CD4-positive, alpha-beta T cell (primary cell): ENCODE data around the gene CBR4. TPM values are rescaled to one million over a fixed set of nuclear protein-coding genes. Genes with fewer than 3 reads are reported as not detected.
A peak's percentile ranks its signal among the peaks of the same experiment; 100 is the strongest.

Experiments used
- ATAC-seq: fragments of 200-7000 bp; cut with Tn5 transposase; one replicate; pipeline ENCODE4 v1.10.0; 2022; ENCODE audit warnings: mild to moderate bottlenecking; ENCODE audit not compliant: poor library complexity
- CTCF ChIA-PET: fragments of 350-600 bp; sonication (Branson Sonifier 250); formaldehyde crosslinking; loops from one replicate; lab custom pipeline; 2021; ENCODE audit warnings: antibody characterized with exemption, inconsistent platforms; lab: Charles Lee
- POLR2A ChIA-PET: fragments of 350-600 bp; sonication (Branson Sonifier 250); formaldehyde crosslinking; loops from one replicate; lab custom pipeline; 2021; ENCODE audit warnings: antibody characterized with exemption, inconsistent platforms; lab: Charles Lee
- DNase-seq, 14 experiments: peaks; one replicate each; pipeline ENCODE4 v3.0.0-alpha.2; 2013 to 2020; ENCODE audit warnings: mixed read lengths in 2 of 14
- H3K27ac ChIP-seq, 2 donors: one replicate each; pipeline versions ENCODE4 v1.5.1 to v1.7.0; 2013; ENCODE audit warnings: low read length in 2 of 2, low read depth in 1 of 2, mild to moderate bottlenecking in 1 of 2
- H3K27me3 ChIP-seq, 2 experiments: 1 replicate in 1 of 2; 2 replicates in 1 of 2; pipeline versions ENCODE4 v1.6.1 to v1.7.0; 2013; ENCODE audit warnings: low read length in 2 of 2, control low read depth in 1 of 2, mild to moderate bottlenecking in 1 of 2, moderate library complexity in 1 of 2; ENCODE audit not compliant: insufficient read depth in 2 of 2, control insufficient read depth in 1 of 2
- H3K36me3 ChIP-seq: one replicate; pipeline ENCODE4 v1.6.1; 2013; ENCODE audit warnings: low read length, control low read depth; ENCODE audit not compliant: insufficient read depth
- H3K4me1 ChIP-seq: one replicate; pipeline ENCODE4 v1.6.1; 2013; ENCODE audit warnings: low read length, control low read depth; ENCODE audit not compliant: insufficient read depth
- H3K4me3 ChIP-seq: one replicate; pipeline ENCODE4 v1.5.1; 2013; ENCODE audit warnings: mild to moderate bottlenecking, low read length, moderate library complexity
- H3K9me3 ChIP-seq, 2 experiments: 1 replicate in 1 of 2; 2 replicates in 1 of 2; pipeline versions ENCODE4 v1.6.1 to v1.7.0; 2013; ENCODE audit warnings: low read length in 2 of 2, mild to moderate bottlenecking in 2 of 2, control low read depth in 1 of 2, moderate library complexity in 1 of 2; ENCODE audit not compliant: control insufficient read depth in 1 of 2, insufficient read depth in 1 of 2
- H3K27ac Mint-ChIP-seq: one replicate; pipeline ENCODE4 v1.8.0; 2020; ENCODE audit warnings: mixed read lengths
- H3K27me3 Mint-ChIP-seq: one replicate; pipeline ENCODE4 v1.8.0; 2021; ENCODE audit warnings: mixed read lengths
- H3K36me3 Mint-ChIP-seq: one replicate; pipeline ENCODE4 v1.8.0; 2021; ENCODE audit warnings: low read depth, mixed read lengths
- H3K4me1 Mint-ChIP-seq: one replicate; pipeline ENCODE4 v1.8.0; 2021; ENCODE audit warnings: low read depth, mixed read lengths
- H3K4me3 Mint-ChIP-seq: one replicate; pipeline ENCODE4 v1.8.0; 2020; ENCODE audit warnings: mild to moderate bottlenecking, mixed read lengths
- H3K9me3 Mint-ChIP-seq: one replicate; pipeline ENCODE4 v1.8.0; 2020; ENCODE audit warnings: mixed read lengths
- CTCF ChIP-seq: fragments of 200-600 bp; IDR thresholded peaks from one replicate; pipeline ENCODE4 v1.8.0; 2022; ENCODE audit warnings: antibody characterized with exemption, mild to moderate bottlenecking
- intact Hi-C, 2 experiments: fragments of 100-400 bp; cut with DNase I in 1 of 2; cut with micrococcal nuclease in 1 of 2; formaldehyde crosslinking; loops; one replicate each; pipeline versions ENCODE4 v1.15.1 to v1.9.0; 2023 to 2025; cut with DNase I, micrococcal nuclease
- total RNA-seq, 174 experiments: library from RNA in 2 of 174; stranded (reverse) in 2 of 174; gene quantifications; one replicate each; pipeline ENCODE4 v1.2.3 and lab custom pipeline; 2021 to 2026

Gene CBR4
- total RNA-seq, 2 experiments from 2014 or later, result 5.1 to 5.4 TPM

DNA sequence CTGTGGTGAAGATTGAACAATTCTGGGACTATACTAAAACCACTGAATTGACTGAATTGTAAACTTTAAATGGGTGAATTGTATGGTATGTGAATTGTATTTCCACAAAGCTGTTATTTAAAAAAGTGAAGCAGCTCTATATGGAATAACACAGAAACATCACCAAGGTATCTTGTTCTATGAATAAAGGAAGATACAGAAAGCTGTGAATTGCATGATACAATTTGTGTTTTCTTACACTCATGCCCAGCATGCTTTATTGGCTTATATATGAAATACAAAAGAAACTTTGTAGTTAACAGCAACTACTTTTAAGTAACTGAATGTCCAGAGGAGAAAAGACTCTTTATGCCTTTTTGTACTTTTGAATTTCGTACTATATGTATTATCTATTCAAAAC lies 11.5 kb downstream of the CBR4 start:
- Mint-ChIP-seq H3K4me1 (peaks cover 8% of the 10 kb centered on the region), H3K36me3 (peaks cover 80% of the 10 kb centered on the region), H3K27ac (no peak overlapping the region), H3K27me3 (no peaks in the 10 kb centered on the region), H3K9me3 (no peaks in the 10 kb centered on the region), H3K4me3 (no peak overlapping the region)
- intact Hi-C loops, result loop anchor here (5.0 to 10.0 kb wide), 3 partner anchors 486 to 569 kb away; no protein-coding TSS in a partner anchor
- no peak overlapping the region for H3K27ac ChIP-seq
- CTCF ChIA-PET, result no interaction called here
- no peaks in the 10 kb centered on the region for H3K27me3 ChIP-seq
- H3K36me3 ChIP-seq, result peaks cover 29% of the 10 kb centered on the region
- H3K4me1 ChIP-seq, result no peaks in the 10 kb centered on the region
- DNase-seq (no peak), ATAC-seq (no peak)
- no peaks in the 10 kb centered on the region for H3K9me3 ChIP-seq
- no peak overlapping the region for H3K4me3 ChIP-seq
- POLR2A ChIA-PET, result no interaction called here
- no peak for TF ChIP-seq CTCF

DNA sequence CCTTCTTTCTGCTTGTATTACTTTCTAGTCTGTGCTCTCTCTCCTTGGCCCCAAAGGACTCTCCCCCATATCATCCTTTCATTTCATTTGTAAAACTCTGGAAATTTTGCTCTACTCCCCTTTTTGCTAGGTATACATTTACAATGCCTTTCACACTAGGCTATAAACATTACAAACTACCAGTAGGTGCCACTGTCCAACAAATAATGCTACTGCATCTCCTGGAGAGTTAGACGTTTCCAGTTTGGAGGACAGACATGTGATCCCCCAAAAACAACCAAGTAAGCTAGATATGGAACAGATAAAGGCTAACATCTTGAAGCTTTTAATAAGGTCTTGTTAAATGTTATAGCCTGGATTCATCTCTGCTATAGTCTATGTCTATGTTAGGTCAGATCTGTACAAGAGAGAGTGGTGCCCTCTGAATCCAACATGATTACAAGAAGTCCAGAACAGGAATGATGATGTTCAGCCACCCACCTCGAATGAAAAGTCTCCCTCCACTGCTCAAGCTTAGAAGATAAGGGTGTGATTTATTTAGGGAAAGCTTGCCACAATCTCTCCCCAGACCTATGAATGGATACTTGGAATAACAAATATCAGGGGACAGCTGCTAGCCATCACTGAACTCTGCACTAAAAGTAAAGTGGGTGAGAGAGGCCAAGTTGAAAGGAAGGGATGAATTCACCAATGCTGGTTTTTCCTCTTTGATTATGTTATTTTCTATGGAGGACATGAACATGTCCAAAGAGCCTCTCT lies 14.3 kb downstream of the CBR4 start:
- Mint-ChIP-seq H3K9me3 (no peaks in the 10 kb centered on the region), H3K36me3 (peaks cover 63% of the 10 kb centered on the region), H3K27ac (no peak overlapping the region), H3K27me3 (no peaks in the 10 kb centered on the region), H3K4me3 (no peak overlapping the region), H3K4me1 (peaks cover 8% of the 10 kb centered on the region)
- Histone ChIP-seq H3K27me3 (no peaks in the 10 kb centered on the region), H3K9me3 (no peaks in the 10 kb centered on the region), H3K36me3 (peaks cover 11% of the 10 kb centered on the region), H3K4me1 (no peaks in the 10 kb centered on the region), H3K4me3 (no peak overlapping the region), H3K27ac (no peak overlapping the region)
- POLR2A ChIA-PET, result interaction anchor here (1.1 kb wide), 1 partner anchor 14 kb away, joined by 4 read pairs; the partner anchor contains the start of gene CBR4
- CTCF ChIA-PET, result no interaction called here
- intact Hi-C loops, result loop anchor here (5.0 to 10.0 kb wide), 3 partner anchors 489 to 572 kb away; no protein-coding TSS in a partner anchor
- ATAC-seq (no peak), DNase-seq (peak in 3 of 14 experiments; percentile 27 to 34 (median 29))
- TF ChIP-seq CTCF, result no peak

DNA sequence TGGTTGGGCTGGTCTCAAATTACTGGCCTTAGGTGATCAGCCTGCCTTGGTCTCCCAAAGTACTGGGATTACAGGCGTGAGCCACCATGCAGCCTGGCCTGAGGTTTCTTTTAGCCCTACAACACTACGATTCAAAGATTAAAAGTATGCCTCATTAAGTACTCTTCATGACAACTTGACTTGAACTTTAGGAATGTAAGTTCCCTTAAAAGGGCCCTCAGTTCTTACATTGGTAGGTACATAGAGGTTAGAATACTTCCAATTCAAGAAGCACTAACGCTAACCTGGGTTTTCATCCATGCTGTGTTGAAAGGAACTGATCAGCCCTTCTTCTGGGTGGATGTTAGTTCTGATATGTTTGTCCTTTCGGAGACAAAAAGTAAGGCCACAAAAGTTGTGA lies 15.1 kb downstream of the CBR4 start:
- Mint-ChIP-seq H3K9me3 (no peaks in the 10 kb centered on the region), H3K27me3 (no peaks in the 10 kb centered on the region), H3K4me1 (peaks cover 6% of the 10 kb centered on the region), H3K36me3 (peaks cover 59% of the 10 kb centered on the region), H3K27ac (no peak overlapping the region), H3K4me3 (no peak overlapping the region)
- H3K4me1 ChIP-seq, result no peaks in the 10 kb centered on the region
- TF ChIP-seq CTCF, result no peak
- DNase-seq (no peak), ATAC-seq (no peak)
- intact Hi-C loops, result loop anchor here (5.0 to 10.0 kb wide), 3 partner anchors 490 to 572 kb away; no protein-coding TSS in a partner anchor
- CTCF ChIA-PET, result no interaction called here
- no peak overlapping the region for H3K4me3 ChIP-seq
- peaks cover 11% of the 10 kb centered on the region for H3K36me3 ChIP-seq
- H3K27me3 ChIP-seq, result no peaks in the 10 kb centered on the region
- POLR2A ChIA-PET, result no interaction called here
- H3K9me3 ChIP-seq, result no peaks in the 10 kb centered on the region
- H3K27ac ChIP-seq, result no peak overlapping the region
